DND-41 (cell line): Measurements from ENCODE around the gene CYP1B1.

ENCODE experiments used
- EZH2 ChIP-seq: IDR thresholded peaks from 3 replicates; pipeline ENCODE4 v1.6.1; 2012; ENCODE audit warnings: borderline replicate concordance, low read depth, mild to moderate bottlenecking, moderate library complexity, low read length, inconsistent platforms; ENCODE audit not compliant: severe bottlenecking
- TF ChIP-seq, protein P1 (sequence below): IDR thresholded peaks from 2 replicates; pipeline ENCODE4 v1.5.1; 2012; ENCODE audit warnings: borderline replicate concordance, low read length, moderate library complexity, mild to moderate bottlenecking; ENCODE audit not compliant: poor library complexity, severe bottlenecking; ENCODE audit errors: extremely low read depth

DNA sequence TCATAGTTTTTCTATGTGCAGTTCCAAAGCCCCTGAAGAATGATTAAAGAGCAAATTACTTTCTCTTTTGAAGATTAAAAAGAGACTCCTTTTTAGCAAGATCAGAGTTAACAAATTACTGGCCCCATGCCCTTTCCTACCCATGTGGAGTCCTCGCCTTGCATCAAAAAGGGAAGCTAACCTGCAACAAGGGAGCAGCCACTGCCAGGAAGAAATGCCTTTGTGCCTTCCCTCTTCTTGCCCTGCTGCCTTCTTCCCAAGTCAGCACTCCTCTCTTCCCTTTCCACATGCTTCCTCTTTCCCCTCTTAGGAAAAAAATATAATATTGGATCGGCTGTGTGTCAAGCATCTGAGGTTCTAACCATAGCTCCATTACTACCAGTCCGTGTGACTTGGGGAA is 37.1 kb upstream of the CYP1B1 start:
- TF ChIP-seq EZH2 = no peak
- TF ChIP-seq, protein P1, sequence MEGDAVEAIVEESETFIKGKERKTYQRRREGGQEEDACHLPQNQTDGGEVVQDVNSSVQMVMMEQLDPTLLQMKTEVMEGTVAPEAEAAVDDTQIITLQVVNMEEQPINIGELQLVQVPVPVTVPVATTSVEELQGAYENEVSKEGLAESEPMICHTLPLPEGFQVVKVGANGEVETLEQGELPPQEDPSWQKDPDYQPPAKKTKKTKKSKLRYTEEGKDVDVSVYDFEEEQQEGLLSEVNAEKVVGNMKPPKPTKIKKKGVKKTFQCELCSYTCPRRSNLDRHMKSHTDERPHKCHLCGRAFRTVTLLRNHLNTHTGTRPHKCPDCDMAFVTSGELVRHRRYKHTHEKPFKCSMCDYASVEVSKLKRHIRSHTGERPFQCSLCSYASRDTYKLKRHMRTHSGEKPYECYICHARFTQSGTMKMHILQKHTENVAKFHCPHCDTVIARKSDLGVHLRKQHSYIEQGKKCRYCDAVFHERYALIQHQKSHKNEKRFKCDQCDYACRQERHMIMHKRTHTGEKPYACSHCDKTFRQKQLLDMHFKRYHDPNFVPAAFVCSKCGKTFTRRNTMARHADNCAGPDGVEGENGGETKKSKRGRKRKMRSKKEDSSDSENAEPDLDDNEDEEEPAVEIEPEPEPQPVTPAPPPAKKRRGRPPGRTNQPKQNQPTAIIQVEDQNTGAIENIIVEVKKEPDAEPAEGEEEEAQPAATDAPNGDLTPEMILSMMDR = no peak
